ENCODE measurements around the gene SLC17A4.

Gene SLC17A4

DNA sequence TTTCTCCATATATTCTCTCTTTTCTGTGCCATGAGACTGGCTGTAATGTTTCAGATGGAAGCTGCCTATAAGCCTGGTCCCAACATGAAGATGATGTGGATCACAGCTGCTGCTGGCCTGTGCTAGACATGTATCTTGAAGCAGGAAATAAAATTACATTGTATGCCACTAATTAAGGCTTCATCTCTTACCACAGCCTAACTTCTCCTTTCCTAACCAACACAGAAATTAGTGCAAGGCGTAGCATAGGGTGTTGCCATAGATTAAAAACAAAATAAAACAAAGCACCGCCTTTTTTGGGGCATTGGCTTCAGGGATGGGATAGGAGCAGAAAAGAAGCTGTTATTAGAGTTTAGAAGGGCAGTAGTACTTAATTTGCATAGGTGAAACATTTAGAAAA, 4.7 kb upstream of the SLC17A4 start:
- DNase-seq (ENCODE audit: low read depth), result no peak

- DNase-seq (ENCODE audit: low read depth), result no peak
Measured at GRCh38 chr6:25750906-25751305, 3.6 kb upstream of the SLC17A4 start.

DNA sequence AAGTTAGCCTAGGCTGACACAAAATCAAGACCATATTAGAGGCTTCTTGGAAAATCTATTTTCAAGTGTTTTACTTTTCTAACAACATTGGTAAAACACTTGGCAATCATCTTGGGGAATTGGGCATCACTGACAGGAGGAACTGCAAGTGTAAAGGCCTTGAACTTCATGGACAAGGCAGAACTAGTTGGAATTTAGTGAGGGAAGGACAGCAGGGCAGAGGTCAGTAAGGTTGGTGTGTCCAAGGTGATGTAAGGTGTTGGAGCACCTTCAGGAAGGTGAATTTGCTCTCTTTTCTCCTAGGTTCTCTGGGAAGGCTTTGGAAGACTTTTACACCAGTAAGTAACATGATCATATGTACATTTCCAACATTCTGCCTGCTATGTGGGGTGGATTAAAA, 1.5 kb upstream of the SLC17A4 start:
- no peak for DNase-seq (ENCODE audit: low read depth)

DNA sequence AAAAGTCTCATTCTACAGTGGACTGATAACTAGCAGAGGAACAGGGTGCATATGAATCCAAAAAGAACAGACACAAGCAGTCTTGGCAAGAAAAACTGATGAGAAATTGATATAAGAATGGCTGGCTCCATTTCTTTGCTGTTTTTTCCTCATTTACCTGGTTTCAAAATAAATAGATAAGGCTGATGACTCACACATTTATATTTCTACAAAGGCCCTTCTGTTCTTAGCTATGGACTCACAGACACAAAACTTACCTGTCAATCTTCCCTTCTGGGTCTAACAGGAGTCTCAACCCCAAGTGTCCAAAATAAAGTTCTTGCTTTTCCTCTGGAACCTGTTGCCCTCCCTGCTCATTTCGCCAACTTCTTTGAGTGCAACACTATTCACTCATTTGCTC, 941 bp downstream of the SLC17A4 start:
- DNase-seq (ENCODE audit: low read depth), result no peak

DNA sequence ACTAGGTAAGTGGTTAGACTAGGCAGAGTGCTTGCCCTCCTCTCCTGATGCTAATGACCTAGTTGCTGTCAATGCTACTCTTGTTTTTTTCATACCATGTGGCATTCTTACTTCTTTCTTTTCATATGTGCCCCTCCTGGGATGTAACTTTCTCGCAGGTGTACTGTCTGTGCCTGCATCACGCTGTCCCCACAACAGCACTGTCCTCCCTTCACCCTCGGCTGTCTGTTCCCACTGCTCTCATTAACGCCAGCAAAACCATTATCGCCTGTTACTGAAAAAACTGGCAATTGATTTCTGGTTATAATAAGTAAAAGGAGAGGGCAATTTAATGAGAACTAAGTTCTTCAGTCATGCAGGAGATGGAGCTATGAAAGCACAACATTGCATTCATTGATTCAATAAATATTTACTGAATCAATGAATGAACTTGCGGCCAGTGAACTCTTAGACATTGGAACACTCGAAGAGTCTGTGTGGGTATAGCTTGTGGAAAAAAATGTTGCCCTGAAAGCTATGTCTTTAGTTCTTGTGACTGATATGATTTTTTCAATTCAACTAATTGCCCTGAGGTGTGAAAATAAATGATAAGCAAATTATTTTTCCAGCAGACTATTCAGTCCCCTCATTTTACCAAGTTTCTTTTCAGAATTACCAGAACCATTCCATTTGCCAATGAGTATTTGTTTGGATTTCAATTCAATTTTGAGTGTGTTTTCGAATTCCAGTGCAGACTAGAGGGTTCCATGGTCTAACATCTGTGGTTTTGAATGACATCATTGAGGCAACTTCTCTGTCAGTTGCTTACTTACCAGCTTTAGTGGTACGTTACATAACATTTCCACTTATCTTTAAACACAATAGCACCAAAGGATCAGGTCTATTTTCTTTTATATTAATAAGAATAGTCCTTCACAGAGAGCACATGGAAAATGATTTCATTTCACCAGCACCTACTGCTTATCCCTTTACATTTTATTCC, 2.1 kb downstream of the SLC17A4 start:
- DNase-seq (ENCODE audit: low read depth), result no peak

DNA sequence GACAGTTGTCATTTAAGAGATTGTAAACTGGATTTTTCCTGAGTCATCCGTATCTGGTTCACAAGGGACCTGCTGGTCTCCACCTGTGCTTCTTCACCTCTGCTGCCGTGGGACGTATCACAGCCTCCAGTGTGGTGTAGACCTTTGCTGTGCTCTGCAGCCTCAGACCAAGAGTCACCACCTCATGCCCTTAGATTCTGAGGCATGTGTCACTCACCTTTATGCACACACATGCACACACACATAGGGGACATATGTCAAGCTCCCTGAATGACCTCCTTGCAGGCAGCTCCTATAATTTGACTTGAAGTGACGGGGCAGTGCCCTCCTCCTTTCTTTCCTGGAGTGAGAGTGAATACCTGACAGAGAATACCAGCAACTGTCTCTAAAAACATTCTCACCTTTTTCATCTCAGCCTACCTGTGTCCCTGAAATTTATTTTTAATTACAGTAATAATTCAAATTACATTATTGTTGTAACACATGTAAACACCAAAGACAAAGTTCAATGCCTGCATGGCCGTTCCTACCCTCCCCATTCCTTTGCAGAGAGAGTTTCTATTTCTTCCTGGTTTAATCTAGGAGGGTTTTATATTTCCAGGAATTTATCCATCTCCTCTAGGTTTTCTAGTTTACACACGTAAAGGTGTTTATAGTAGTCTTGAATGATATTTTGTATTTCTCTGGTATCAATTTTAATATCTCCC, 3.5 kb downstream of the SLC17A4 start:
- no peak for DNase-seq (ENCODE audit: low read depth)

GRCh38 chr6:25764611-25765010, 10.1 kb downstream of the SLC17A4 start:
- DNase-seq (ENCODE audit: low read depth), result no peak

- no peak for DNase-seq (ENCODE audit: low read depth)
Measured at GRCh38 chr6:25768566-25768965, 14.0 kb downstream of the SLC17A4 start.

DNA sequence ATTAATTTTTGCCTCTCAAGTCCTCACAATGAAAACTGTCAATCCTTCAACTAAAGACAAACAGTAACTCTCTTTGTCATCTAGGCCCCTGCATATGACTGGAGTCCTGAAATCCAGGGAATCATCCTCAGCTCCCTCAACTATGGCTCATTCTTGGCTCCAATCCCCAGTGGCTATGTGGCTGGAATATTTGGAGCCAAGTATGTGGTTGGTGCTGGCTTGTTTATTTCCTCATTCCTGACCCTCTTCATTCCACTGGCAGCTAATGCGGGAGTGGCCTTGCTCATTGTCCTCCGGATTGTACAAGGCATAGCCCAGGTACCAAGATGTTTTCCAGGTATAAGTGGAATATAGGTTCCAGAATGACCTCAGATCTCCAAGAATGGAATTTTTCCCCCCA, 15.4 kb downstream of the SLC17A4 start:
- DNase-seq (ENCODE audit: low read depth), result no peak

- DNase-seq (ENCODE audit: low read depth), result no peak
Measured at GRCh38 chr6:25774120-25774715, 19.7 kb downstream of the SLC17A4 start.

- no peak for DNase-seq (ENCODE audit: low read depth)
Measured at GRCh38 chr6:25777031-25777430, 22.5 kb downstream of the SLC17A4 start.

DNA sequence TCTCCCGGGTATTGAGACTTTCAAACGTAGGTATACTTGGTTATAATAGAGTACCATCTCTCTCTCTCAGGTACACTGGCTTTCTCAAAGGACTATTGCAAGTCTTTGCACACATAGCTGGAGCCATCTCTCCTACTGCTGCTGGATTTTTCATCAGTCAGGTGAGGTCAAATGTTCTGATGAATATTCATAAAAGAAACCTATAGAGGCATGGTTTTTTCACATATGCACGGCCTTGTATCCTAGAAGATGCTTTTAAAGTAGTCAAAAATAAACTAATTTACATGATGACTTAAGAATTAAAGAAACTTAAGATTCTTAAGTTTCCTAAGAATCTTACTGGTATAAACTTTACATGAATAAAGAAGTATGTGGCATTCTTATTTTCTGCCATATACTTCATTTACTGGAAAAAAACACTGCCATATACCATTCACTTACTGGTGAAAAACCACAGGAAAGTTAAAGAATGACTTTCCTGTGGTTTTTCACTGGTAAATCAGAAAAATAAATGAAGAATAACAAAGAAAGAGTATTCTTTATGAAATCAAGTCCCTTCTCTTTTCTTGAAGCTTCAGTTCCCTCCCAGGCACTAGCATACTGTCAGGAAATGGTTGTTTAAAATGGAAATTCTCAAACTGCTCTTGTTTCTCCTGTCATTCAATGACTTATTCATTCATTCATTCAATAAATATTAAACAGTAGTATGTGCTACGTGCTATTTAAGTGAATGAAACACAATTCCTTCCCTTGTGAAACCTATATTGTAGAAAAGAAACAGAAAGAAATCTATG, 23.5 kb downstream of the SLC17A4 start:
- no peak for DNase-seq (ENCODE audit: low read depth)

GRCh38 chr6:25781134-25781533, 26.6 kb downstream of the SLC17A4 start:
- DNase-seq (ENCODE audit: low read depth), result no peak

- DNase-seq (ENCODE audit: low read depth), result no peak
Measured at GRCh38 chr6:25787428-25787827, 32.9 kb downstream of the SLC17A4 start.

DNA sequence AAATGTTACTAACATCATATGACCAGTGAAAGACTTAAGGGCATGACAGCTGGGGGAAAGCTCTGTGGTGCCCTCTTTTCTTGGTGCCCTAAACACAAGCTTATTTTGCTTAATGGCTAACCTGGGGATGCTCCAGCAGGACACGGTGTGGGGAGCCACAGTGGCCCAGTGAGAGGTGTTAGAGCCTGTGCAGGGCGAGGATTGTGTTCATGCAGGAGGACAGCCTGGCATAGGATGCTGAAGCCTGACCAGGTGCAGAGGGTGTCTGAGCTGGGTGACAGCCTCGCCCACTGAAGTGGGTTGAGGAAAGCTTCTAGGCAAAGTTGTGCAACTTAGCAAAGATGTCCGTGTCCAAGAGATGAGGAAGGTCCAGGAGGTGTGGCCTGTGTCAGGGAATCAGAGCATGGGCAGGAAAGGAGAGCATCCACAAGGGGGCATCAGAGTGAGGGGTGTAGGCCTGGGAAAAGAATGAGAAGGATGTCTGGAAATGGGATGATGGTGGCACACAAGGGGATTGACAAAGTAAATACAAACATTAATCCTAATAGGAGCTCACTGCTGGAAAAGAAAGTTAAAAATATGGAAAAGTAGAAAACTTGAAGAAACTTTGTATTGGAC, 33.9 kb downstream of the SLC17A4 start:
- no peak for DNase-seq (ENCODE audit: low read depth)

DNA sequence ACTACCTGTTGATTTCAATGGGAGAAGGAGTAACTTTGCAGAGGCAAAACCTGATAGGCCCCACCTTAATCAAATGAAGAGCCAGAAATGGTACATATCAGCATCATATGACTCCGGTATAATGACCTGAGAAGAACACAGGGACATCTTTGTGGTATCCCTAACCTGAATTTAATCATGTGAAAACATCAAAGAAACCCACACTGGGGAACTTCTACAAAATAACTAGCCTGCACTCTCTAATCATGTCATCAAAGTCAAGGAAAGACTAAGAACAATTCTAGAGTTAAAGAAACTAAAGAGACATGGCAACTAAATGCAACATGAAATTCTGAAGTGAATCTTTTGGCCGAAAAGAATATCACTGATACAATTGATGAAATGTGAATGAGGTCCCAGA, 34.9 kb downstream of the SLC17A4 start:
- no peak for DNase-seq (ENCODE audit: low read depth)

DNA sequence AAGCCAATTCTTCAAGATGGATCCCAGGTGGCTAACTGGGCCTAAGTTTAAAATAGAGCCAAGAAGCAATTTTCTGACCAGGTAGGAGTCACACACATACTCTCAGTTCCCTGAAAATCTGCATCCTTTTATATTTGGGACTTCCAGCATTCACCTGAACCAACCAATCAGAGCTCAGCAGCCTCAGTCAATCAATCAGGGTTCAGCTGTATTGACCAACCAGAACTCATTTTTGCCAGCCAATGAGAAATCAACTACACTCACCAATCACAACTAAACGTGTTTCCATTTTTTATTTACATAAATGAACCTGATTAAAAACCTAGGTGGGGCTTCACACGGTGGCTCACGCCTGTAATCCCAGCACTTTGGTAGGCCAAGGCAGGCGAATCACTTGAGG, 37.5 kb downstream of the SLC17A4 start:
- no peak for DNase-seq (ENCODE audit: low read depth)

DNA sequence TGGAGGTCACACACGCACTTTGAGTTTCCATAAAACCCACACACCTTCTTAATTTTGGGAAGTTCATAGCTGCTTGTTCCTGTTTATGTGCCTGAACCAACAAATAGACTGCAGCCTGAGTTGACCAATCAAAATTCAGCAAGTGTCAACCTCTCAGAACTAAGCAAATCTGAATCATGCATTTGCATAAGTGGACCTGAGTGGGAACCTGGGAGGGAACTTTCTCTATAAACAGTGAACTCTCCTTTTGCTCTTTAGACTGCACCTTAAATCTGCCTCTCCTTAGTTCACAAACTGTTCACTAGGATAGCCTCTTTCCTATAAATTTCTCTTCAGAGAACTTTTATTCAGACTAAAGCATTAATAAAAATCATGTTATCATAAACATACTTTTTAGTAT, 39.4 kb downstream of the SLC17A4 start:
- no peak for DNase-seq (ENCODE audit: low read depth)

DNA sequence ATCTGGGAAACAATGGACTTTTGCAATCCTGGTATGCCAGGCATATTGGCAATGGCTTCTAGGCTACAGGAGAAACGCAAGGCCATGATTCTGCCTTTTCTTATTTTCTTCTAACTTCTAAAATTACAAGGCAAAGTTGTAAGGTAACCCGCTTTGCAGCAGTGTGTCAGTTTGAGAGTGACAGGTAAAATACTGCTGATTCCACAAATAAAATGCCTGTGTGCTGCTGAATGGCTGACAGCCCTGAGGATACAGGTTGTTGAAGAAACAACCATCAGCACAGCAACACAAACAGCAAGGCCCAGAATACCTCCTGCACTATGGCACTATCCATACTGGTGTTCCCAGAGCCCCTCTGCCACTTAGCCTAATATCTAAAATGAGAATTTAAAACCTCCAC, 40.2 kb downstream of the SLC17A4 start:
- no peak for DNase-seq (ENCODE audit: low read depth)

- DNase-seq (ENCODE audit: low read depth), result no peak
Measured at GRCh38 chr6:25801436-25801835, 46.9 kb downstream of the SLC17A4 start.

DNA sequence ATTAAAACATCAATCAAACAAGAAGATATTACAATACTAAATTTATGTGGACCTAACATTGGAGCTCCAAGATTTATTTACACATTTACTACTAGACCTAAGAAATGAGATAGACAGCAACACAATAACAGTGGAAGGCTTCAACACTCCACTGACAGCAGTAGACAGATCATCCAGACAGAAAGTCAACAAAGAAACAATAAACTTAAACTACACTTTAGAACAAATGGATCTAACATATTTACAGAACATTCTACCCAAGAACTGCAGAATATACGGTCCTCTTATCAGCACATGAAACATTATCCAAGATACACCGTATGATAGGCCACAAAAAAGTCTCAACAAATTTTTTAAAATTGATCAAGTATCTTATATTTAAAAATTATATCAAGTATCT, 50.3 kb downstream of the SLC17A4 start:
- no peak for DNase-seq (ENCODE audit: low read depth)

GRCh38 chr6:25815194-25815593, 60.7 kb downstream of the SLC17A4 start:
- DNase-seq (ENCODE audit: low read depth), result no peak

Measured in stimulated activated CD8-positive, alpha-beta memory T cell treated with anti-CD3 and anti-CD28 coated beads, Interleukin-7, amount 100 ng/mL, for 24 hours (primary cell).